Activated CD8-positive, alpha-beta T cell treated with anti-CD3 and anti-CD28 coated beads for 36 hours (primary cell): ENCODE data around the gene WBP2. TPM values are rescaled to one million over a fixed set of nuclear protein-coding genes. Genes with fewer than 3 reads are reported as not detected.
A peak's percentile ranks its signal among the peaks of the same experiment; 100 is the strongest.

Experiments
- ATAC-seq: fragments of 200-7000 bp; cut with Tn5 transposase; one replicate; pipeline ENCODE4 v1.10.0; 2021; ENCODE audit warnings: mild to moderate bottlenecking, moderate library complexity
- CTCF ChIA-PET: fragments of 350-600 bp; sonication (Branson Sonifier 250); formaldehyde crosslinking; loops from one replicate; lab custom pipeline; 2021; ENCODE audit warnings: antibody characterized with exemption; lab: Charles Lee
- POLR2A ChIA-PET: fragments of 350-600 bp; sonication (Branson Sonifier 250); formaldehyde crosslinking; loops from one replicate; lab custom pipeline; 2021; ENCODE audit warnings: antibody characterized with exemption; lab: Charles Lee
- DNase-seq: peaks from one replicate; pipeline ENCODE4 v3.0.0-alpha.2; 2020
- H3K27ac Mint-ChIP-seq: one replicate; pipeline ENCODE4 v1.8.0; 2021; ENCODE audit warnings: mild to moderate bottlenecking, mixed read lengths
- H3K27me3 Mint-ChIP-seq: one replicate; pipeline ENCODE4 v1.8.0; 2021; ENCODE audit warnings: mixed read lengths
- H3K36me3 Mint-ChIP-seq: one replicate; pipeline ENCODE4 v1.8.0; 2021; ENCODE audit warnings: low read depth, mixed read lengths
- H3K4me1 Mint-ChIP-seq: one replicate; pipeline ENCODE4 v1.8.0; 2021; ENCODE audit warnings: low read depth, mixed read lengths
- H3K4me3 Mint-ChIP-seq: one replicate; pipeline ENCODE4 v1.8.0; 2021; ENCODE audit warnings: mild to moderate bottlenecking, moderate library complexity, mixed read lengths
- H3K9me3 Mint-ChIP-seq: one replicate; pipeline ENCODE4 v1.8.0; 2021; ENCODE audit warnings: mixed read lengths
- intact Hi-C: fragments of 100-400 bp; cut with micrococcal nuclease; formaldehyde crosslinking; loops from one replicate; pipeline ENCODE4 v1.10.0; 2022
- total RNA-seq, 2 experiments: library from RNA; stranded (reverse); gene quantifications; one replicate each; pipeline ENCODE4 v1.2.3, GENCODE V29; 2021
- TF ChIP-seq, protein P1 (sequence below): fragments of 200-600 bp; IDR thresholded peaks from one replicate; pipeline ENCODE4 v1.8.0; 2022; ENCODE audit warnings: antibody characterized with exemption, mild to moderate bottlenecking

The WBP2 gene
- total RNA-seq, 2 experiments from 2014 or later = 54.4 to 58.5 TPM

DNA sequence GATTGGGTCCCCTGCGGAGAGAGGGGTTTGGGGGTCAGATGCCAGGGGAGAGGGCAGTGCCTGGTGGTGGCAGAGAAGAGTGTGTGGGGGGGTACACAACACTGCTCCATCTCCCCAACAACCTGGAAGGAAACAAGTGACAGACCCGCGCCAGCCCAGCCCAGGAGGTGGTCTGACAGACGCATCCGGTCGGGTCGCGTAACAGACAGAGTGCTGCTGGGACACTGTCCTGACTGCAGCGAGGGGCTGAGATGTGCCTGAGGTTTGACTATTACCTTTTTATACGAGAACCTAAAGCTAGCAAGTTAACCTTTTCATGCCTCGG lies 27.1 kb downstream of the WBP2 start:
- ATAC-seq = peak; percentile 13
- TF ChIP-seq, protein P1, sequence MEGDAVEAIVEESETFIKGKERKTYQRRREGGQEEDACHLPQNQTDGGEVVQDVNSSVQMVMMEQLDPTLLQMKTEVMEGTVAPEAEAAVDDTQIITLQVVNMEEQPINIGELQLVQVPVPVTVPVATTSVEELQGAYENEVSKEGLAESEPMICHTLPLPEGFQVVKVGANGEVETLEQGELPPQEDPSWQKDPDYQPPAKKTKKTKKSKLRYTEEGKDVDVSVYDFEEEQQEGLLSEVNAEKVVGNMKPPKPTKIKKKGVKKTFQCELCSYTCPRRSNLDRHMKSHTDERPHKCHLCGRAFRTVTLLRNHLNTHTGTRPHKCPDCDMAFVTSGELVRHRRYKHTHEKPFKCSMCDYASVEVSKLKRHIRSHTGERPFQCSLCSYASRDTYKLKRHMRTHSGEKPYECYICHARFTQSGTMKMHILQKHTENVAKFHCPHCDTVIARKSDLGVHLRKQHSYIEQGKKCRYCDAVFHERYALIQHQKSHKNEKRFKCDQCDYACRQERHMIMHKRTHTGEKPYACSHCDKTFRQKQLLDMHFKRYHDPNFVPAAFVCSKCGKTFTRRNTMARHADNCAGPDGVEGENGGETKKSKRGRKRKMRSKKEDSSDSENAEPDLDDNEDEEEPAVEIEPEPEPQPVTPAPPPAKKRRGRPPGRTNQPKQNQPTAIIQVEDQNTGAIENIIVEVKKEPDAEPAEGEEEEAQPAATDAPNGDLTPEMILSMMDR = no peak
- ChIA-PET CTCF (interaction anchor here (0.7 to 13.1 kb wide), 14 partner anchors 8 to 195 kb away, joined by 3 to 105 read pairs (median 4); partner anchors contain the start of genes GALK1, SMIM5, UNC13D and UNK), POLR2A (interaction anchor here (0.6 to 6.6 kb wide), 7 partner anchors 9 to 74 kb away, joined by 3 to 53 read pairs (median 8); partner anchors contain the start of gene UNK)
- Mint-ChIP-seq H3K27me3 (no peaks in the 10 kb centered on the region), H3K36me3 (peaks cover 23% of the 10 kb centered on the region), H3K4me1 (peaks cover 25% of the 10 kb centered on the region), H3K27ac (peak overlapping the region; percentile 94), H3K4me3 (peak overlapping the region; percentile 54), H3K9me3 (no peaks in the 10 kb centered on the region)
- intact Hi-C loops = no loop called here
- peak; percentile 67 for DNase-seq

DNA sequence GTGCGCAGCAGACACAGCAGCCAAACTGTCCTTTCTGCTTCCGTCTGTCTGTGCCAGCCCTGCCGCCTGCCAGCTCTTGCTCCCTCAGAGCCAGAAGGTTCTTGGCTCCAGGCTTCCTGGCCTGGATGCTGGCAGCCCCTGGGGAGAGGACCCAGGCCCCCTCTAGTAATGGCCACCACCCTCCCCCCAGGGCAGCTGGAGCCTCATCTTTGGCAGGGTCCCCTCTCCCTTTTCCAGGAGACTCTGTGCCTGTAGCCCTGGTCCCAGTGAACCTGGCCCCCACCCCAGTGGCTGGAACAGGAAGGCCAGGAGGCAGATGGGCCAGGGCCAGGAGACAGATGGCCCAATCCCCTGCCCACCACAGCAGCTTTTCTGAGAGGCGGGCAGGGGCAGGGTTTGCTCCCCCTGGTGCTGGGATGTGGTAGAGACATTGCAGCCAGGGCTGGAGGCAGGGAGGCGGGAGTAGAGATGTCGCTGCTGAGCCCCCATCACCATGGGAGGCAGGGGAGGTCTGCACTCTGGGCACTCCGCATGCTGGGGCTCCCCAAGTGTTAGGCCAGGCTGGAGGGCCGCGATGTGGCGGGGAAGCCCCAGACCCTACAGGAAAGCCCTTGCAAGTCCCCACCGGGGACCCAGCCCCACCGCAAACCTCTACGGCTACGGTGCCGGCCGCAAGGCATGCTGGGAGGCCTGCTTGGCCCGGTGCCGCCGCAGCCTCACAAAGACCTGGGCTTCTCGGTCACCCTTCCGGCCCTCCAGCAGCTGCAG lies 27.6 kb downstream of the WBP2 start:
- intact Hi-C loops = no loop called here
- peak; percentile 69 for ATAC-seq
- ChIA-PET POLR2A (interaction anchor here (1.0 to 6.6 kb wide), 10 partner anchors 12 to 74 kb away, joined by 3 to 53 read pairs (median 6); partner anchors contain the start of gene UNK), CTCF (interaction anchor here (0.7 to 13.1 kb wide), 25 partner anchors 9 to 194 kb away, joined by 3 to 105 read pairs (median 5); partner anchors contain the start of genes GALK1, SMIM5, UNC13D and UNK)
- H3K27ac Mint-ChIP-seq = peak overlapping the region; percentile 94
- no peaks in the 10 kb centered on the region for H3K9me3 Mint-ChIP-seq
- TF ChIP-seq, protein P1 = peak; percentile 89
- peak overlapping the region; percentile 54 for H3K4me3 Mint-ChIP-seq
- peak; percentile 81 for DNase-seq
- H3K27me3 Mint-ChIP-seq = no peaks in the 10 kb centered on the region
- H3K36me3 Mint-ChIP-seq = peaks cover 21% of the 10 kb centered on the region
- H3K4me1 Mint-ChIP-seq = peaks cover 21% of the 10 kb centered on the region

DNA sequence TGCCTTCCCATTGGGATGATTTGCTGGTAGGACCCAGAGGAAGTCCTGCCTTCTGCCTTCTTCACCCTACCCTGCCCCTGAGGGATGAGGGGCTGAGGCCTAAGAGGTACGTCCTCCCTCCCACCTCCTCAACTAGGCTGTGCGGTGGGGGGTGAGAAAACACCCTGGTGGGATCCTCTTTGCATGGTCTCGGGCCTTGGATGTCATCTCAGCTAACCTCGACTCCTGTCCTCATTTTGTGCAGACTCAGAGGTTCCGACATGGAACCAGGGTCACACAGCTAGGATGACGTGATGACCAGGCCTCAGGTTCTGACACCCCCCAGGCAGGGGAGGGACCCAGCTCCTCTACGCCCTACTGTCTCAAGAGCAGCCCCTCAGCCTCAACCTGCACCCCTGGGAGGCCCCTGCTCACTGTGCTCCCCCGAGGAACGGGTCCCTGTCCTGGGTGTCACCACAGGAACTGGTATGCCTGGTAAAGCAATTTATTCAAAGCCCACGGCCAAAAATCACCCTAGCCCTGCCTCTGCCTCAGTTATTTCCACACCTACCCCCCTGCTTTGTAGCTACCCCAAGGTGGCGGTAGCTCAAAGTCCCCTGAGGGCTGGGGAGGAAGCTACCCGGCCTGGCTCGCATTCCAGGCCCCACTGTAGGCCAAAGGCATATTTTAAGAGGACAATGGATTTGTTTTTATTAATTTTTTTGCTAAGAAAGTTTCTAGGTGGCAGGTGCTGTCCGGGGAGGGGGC lies 28.4 kb downstream of the WBP2 start:
- ChIA-PET CTCF (interaction anchor here (0.7 to 13.1 kb wide), 26 partner anchors 9 to 198 kb away, joined by 3 to 105 read pairs (median 5); partner anchors contain the start of genes GALK1, MRPL38, SMIM5 and UNC13D), POLR2A (interaction anchor here (0.7 to 6.6 kb wide), 12 partner anchors 11 to 359 kb away, joined by 3 to 53 read pairs (median 6); partner anchors contain the start of gene UNK)
- H3K4me1 Mint-ChIP-seq = peaks cover 23% of the 10 kb centered on the region
- H3K27me3 Mint-ChIP-seq = no peaks in the 10 kb centered on the region
- no peak overlapping the region for H3K4me3 Mint-ChIP-seq
- DNase-seq (no peak), ATAC-seq (no peak)
- peaks cover 16% of the 10 kb centered on the region for H3K36me3 Mint-ChIP-seq
- no peaks in the 10 kb centered on the region for H3K9me3 Mint-ChIP-seq
- intact Hi-C loops = no loop called here
- TF ChIP-seq, protein P1 = no peak
- H3K27ac Mint-ChIP-seq = peak overlapping the region; percentile 94

DNA sequence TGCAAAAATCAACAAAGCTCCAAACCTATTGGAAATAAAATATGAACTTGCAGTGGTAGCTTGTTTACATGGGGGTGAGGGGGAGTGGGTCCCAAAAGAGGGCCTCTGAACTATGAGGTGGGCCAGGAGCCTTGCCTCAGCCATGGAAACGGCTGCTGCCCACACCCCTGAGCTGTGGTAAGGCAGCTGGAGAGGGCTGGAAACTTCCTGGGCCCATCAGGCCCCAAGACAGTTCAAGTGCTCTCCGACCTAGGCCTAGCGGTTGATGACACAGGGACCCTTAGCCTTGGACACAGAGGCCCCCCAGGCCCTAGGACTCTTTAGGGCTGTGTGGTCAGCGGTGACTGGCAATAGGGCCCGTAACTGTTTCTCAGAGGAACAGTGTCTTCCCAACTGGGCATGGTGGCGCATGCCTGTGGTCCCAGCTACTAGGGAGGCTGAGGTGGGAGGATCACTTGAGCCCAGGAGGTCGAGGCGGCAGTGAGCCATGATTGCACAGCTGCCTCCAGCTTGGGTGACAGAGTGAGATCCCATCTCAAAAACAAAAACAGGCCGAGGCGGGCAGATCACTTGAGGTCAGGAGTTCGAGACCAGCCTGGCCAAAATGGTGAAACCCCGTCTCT lies 29.3 kb downstream of the WBP2 start:
- Mint-ChIP-seq H3K27ac (peak overlapping the region; percentile 49), H3K9me3 (no peaks in the 10 kb centered on the region), H3K36me3 (peaks cover 16% of the 10 kb centered on the region), H3K27me3 (no peaks in the 10 kb centered on the region), H3K4me1 (peaks cover 31% of the 10 kb centered on the region), H3K4me3 (no peak overlapping the region)
- ChIA-PET POLR2A (interaction anchor here (0.9 to 6.6 kb wide), 7 partner anchors 10 to 72 kb away, joined by 3 to 53 read pairs (median 7); partner anchors contain the start of gene UNK), CTCF (interaction anchor here (1.0 to 13.1 kb wide), 9 partner anchors 21 to 197 kb away, joined by 3 to 105 read pairs (median 5); partner anchors contain the start of genes GALK1, MRPL38, UNC13D and WBP2)
- TF ChIP-seq, protein P1 = no peak
- DNase-seq (no peak), ATAC-seq (no peak)
- intact Hi-C loops = no loop called here
